Subcutaneous abdominal adipose tissue (tissue), 5 donors: ENCODE results near the gene FGD5.

Source experiments
- H3K27ac ChIP-seq: one replicate; pipeline ENCODE4 v1.7.0; 2013; ENCODE audit warnings: low read depth, mild to moderate bottlenecking, inconsistent platforms, low read length, moderate library complexity
- H3K27me3 ChIP-seq, 5 donors: one replicate each; pipeline ENCODE4 v1.7.0; 2013; ENCODE audit warnings: low read length in 5 of 5, inconsistent platforms in 1 of 5; ENCODE audit not compliant: control insufficient read depth in 5 of 5, insufficient read depth in 4 of 5
- H3K36me3 ChIP-seq, 5 donors: one replicate each; pipeline ENCODE4 v1.7.0; 2013; ENCODE audit warnings: low read length in 5 of 5; ENCODE audit not compliant: control insufficient read depth in 5 of 5, insufficient read depth in 5 of 5
- H3K4me1 ChIP-seq, 5 donors: one replicate each; pipeline ENCODE4 v1.7.0; 2013; ENCODE audit warnings: low read length in 5 of 5, mild to moderate bottlenecking in 3 of 5, moderate library complexity in 1 of 5; ENCODE audit not compliant: control insufficient read depth in 5 of 5, insufficient read depth in 5 of 5
- H3K4me3 ChIP-seq, 5 donors: one replicate each; pipeline ENCODE4 v1.7.0; 2013; ENCODE audit warnings: low read length in 5 of 5, low read depth in 1 of 5
- H3K9ac ChIP-seq, 5 donors: one replicate each; pipeline ENCODE4 v1.7.0; 2013; ENCODE audit warnings: low read length in 5 of 5, mild to moderate bottlenecking in 4 of 5, moderate library complexity in 3 of 5
- H3K9me3 ChIP-seq, 5 donors: one replicate each; pipeline ENCODE4 v1.7.0; 2013; ENCODE audit warnings: low read length in 5 of 5; ENCODE audit not compliant: control insufficient read depth in 5 of 5
- donor health status: healthy.
- donor health status: healthy.
- donor health status: healthy.
- donor health status: healthy.
- donor health status: healthy.

Gene FGD5

DNA sequence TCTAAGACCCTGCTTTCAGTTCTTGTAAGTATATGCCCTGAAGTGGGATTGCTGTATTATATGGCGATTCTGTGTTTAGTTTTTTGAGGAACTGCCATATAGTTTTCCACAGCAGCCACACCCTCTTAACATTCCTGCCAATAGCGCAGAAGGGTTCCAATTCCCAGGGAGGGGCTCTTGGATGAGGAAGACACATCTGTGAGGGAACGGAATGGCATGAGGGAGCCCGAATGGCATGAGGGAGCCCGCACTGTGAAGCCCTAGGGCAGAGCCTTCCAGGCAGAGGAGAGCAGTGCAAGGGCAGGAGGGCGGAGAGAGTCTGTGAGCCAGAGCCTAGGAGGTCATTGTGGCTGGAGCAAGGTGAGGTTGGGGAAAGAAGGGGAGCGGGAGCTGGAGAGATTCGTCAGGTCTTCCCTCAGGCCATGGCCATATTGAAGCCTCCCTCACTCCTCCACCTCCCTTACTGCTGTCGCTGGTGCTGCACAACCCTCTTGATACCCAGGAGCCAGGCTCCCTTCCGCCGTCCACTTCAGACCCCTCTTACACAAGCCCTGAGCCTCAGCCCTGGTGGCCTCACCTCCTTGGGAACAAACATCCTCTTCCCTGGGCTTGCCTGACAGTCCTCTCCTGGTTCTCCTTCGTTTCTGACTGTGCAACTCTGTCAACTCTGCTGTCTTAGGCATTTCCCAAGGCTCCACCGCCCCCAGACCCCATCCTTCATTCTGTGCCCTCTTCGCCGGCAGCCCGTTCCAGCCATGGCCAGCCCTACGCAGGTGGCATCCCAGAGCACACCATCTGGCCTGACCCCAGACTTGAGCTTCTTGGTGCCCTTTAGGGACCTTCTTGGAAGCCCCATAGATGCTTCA is 51.4 kb downstream of the FGD5 start:
- Histone ChIP-seq H3K9me3 (no peaks in the 10 kb centered on the region), H3K27me3 (no peaks in the 10 kb centered on the region), H3K4me1 (peaks cover 0 to 48% (median 25%) of the 10 kb centered on the region in 5 donors), H3K9ac (no peak overlapping the region), H3K36me3 (peaks cover 0 to 29% (median 14%) of the 10 kb centered on the region in 5 donors), H3K4me3 (no peak overlapping the region), H3K27ac (no peak overlapping the region)

DNA sequence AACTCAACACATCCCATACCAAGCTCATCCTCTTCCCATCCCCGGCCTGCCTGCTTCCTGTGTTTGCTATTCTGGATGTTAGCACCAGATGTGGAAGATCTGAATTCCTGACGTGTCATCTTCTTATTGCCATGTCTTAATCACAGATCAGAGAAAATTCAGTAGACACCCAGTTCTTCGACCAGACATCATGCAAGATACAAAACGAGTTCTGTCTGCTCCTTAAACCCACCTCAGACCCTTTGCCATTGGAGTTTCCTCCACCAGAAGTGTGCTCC is 52.0 kb downstream of the FGD5 start:
- Histone ChIP-seq H3K9ac (no peak overlapping the region), H3K27me3 (no peaks in the 10 kb centered on the region), H3K4me1 (peaks cover 0 to 54% (median 25%) of the 10 kb centered on the region in 5 donors), H3K9me3 (no peaks in the 10 kb centered on the region), H3K4me3 (no peak overlapping the region), H3K36me3 (peaks cover 0 to 23% (median 9%) of the 10 kb centered on the region in 5 donors), H3K27ac (no peak overlapping the region)

DNA sequence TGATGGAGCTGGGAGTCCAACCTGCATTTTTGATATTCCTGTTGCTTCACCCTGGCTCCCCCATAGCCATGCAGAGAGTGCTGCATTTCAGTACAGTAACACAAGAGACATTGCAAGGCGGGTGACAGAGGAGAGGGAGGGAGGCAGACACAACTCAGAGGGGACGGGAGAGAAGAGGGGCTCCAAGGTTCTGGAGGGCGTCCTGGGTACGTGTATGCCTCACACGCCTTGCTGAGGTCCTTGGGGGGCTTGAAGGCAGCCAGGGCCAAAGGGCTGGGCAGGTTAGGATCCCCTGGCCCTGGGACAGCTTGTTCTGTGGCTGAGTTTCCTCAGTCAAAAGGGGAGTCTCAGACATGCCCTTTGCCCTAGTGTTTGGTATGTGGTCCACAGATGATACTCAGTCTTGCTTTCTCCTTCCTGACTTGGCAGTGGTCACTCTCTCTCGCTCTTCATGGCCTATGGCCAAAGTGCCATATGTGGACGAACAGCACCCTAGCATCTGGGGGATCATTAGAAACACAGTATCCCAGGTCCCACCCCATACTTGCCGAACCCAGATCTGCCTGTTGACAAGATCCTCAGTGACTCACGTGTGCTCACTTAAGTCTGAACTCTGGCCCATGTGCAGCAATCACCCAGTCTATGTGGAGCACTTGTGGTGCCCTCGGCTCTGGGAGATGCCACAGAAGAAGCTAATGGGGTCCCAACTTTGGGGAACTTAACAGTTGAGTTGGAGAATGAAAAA is 52.9 kb downstream of the FGD5 start:
- no peak overlapping the region for H3K27ac ChIP-seq
- H3K36me3 ChIP-seq, result peaks cover 0 to 17% (median 6%) of the 10 kb centered on the region in 5 donors
- no peak overlapping the region for H3K4me3 ChIP-seq
- H3K9ac ChIP-seq, result no peak overlapping the region
- peaks cover 0 to 58% (median 26%) of the 10 kb centered on the region in 5 donors for H3K4me1 ChIP-seq
- no peaks in the 10 kb centered on the region for H3K27me3 ChIP-seq
- no peaks in the 10 kb centered on the region for H3K9me3 ChIP-seq

DNA sequence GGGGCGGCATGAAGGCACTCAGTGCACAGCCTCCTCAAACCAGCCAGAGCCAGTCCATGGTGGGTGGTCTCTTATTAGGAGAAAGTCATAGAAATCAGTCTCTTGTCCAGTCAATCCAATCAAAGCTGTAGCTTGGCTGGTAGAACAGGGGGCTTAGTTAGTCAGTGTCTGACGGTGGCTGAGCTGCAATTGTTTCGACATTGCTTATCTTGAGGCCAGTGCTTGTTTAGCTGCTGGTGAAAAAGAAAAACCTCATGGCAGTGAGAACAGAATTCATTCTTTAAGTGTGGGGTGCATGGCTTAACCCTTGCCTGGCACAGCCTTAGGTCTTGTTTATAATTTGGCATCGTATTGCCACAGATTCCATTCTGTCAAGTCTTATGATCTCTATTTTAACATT is 53.9 kb downstream of the FGD5 start:
- Histone ChIP-seq H3K27me3 (no peaks in the 10 kb centered on the region), H3K27ac (no peak overlapping the region), H3K4me1 (peaks cover 3 to 67% (median 36%) of the 10 kb centered on the region in 5 donors), H3K9me3 (no peaks in the 10 kb centered on the region), H3K4me3 (no peak overlapping the region), H3K36me3 (peaks cover 0 to 12% (median 2%) of the 10 kb centered on the region in 5 donors), H3K9ac (no peak overlapping the region)

DNA sequence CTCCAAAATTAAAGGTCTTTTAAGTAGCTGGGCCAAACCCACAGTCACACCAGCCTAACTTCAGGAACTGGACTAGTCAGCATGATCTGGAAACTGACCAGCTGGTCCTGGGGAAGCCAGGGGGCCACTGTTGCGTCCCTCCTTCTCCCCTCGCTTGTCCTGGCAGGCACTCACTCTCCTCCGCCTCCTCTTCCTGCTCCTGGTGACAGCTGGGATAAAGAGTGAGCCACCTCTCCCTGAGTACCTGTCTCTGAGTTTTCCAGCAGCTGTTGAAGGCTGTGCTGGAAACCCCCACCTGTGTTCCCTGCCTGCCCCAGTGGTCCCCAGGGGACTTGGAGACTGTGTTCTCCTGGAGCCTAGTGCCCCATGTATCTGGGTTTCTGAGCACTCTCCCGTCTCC is 56.0 kb downstream of the FGD5 start:
- H3K27me3 ChIP-seq, result no peaks in the 10 kb centered on the region
- no peak overlapping the region for H3K9ac ChIP-seq
- H3K36me3 ChIP-seq, result peaks cover 0 to 5% (median 0%) of the 10 kb centered on the region in 5 donors
- H3K9me3 ChIP-seq, result no peaks in the 10 kb centered on the region
- peaks cover 3 to 74% (median 36%) of the 10 kb centered on the region in 5 donors for H3K4me1 ChIP-seq
- H3K4me3 ChIP-seq, result no peak overlapping the region
- H3K27ac ChIP-seq, result peak overlapping the region; percentile 72

DNA sequence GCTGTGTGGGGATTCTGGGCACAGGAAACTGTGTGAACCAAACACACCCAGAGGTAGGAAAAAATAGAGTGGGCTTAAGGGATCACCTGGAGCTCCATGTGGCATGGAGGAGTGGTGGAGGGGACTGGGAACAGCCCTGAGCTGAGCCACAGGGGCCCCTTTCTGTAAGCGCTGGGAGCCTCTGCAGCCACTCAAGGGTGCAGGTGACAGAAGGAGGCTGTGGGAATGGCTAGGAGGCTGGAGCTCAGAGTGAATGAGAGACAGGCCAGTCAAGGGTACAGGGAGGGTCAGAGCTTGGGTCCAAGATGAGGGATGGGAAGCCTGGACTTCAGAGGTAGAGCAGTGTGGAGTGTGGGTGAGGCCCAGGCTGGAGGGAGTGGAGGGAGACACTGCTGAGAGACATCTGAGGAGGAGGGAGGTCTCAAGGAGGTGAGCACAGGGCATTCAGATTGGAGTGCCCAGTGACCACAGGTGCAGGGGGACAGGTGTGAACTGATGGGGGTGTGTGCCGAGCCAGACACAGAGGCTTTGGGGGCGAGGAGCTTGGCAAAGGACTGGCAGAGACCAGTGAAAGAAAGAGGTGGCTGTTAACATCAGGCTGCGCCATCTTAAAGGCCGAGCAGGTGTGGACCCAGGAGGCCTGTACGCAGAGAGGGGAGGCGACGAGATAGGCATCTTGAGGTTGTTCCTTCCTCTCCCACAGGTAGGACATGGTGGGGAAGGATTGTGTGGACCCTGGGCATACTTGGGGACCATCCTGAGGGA is 56.8 kb downstream of the FGD5 start:
- H3K36me3 ChIP-seq, result peaks cover 0 to 7% (median 3%) of the 10 kb centered on the region in 5 donors
- H3K4me1 ChIP-seq, result peaks cover 3 to 73% (median 28%) of the 10 kb centered on the region in 5 donors
- H3K27ac ChIP-seq, result peak overlapping the region; percentile 72
- no peaks in the 10 kb centered on the region for H3K27me3 ChIP-seq
- no peaks in the 10 kb centered on the region for H3K9me3 ChIP-seq
- H3K9ac ChIP-seq, result peak overlapping the region in 1 of 5 donors; percentile 21
- no peak overlapping the region for H3K4me3 ChIP-seq

DNA sequence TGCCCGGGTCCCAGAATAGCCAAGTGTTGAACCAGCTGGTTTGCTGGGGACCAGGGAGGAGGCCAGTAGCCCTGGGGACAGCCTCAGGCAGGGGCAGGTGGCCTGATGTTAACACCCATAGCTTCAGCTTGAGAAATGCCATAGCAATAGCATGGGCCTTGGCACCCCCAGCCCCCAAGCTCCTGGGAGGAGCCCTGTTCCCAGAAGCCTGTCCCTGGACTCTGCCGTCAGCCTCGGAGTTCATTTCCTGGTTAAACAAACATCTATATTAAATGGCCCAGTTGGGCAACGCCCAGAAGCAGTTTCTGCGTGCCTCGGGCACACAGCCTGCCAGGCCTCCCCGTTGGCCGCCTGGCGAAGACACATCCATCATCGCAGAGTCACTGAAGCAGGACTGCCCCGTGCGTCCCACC is 58.2 kb downstream of the FGD5 start:
- Histone ChIP-seq H3K4me1 (peaks cover 3 to 64% (median 17%) of the 10 kb centered on the region in 5 donors), H3K27me3 (no peaks in the 10 kb centered on the region), H3K9ac (peak overlapping the region in 1 of 5 donors; percentile 55), H3K36me3 (peaks cover 0 to 17% (median 8%) of the 10 kb centered on the region in 5 donors), H3K27ac (peak overlapping the region; percentile 72), H3K9me3 (no peaks in the 10 kb centered on the region), H3K4me3 (no peak overlapping the region)

DNA sequence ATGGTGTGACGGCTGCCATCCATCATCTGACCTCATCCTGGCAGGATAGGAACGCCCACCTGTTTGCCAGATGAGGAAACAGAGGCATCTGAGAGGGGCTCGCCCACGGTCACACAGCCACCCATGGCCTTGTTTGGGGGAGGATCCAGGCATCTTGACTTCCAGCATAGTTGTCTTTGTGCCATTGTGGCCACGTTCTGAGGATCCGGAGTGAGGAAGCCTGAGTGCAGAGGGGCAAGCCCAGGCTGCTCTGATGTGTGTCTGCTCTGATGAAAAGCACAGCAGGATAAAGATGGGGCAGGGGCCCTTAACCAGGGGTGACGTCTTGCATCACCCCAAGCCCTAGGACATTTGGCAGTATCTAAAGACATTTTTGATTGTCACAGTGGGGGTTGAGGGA is 58.7 kb downstream of the FGD5 start:
- H3K4me3 ChIP-seq, result no peak overlapping the region
- peaks cover 0 to 19% (median 9%) of the 10 kb centered on the region in 5 donors for H3K36me3 ChIP-seq
- H3K4me1 ChIP-seq, result peaks cover 3 to 63% (median 16%) of the 10 kb centered on the region in 5 donors
- no peak overlapping the region for H3K9ac ChIP-seq
- H3K27ac ChIP-seq, result peak overlapping the region; percentile 72
- no peaks in the 10 kb centered on the region for H3K9me3 ChIP-seq
- H3K27me3 ChIP-seq, result no peaks in the 10 kb centered on the region

DNA sequence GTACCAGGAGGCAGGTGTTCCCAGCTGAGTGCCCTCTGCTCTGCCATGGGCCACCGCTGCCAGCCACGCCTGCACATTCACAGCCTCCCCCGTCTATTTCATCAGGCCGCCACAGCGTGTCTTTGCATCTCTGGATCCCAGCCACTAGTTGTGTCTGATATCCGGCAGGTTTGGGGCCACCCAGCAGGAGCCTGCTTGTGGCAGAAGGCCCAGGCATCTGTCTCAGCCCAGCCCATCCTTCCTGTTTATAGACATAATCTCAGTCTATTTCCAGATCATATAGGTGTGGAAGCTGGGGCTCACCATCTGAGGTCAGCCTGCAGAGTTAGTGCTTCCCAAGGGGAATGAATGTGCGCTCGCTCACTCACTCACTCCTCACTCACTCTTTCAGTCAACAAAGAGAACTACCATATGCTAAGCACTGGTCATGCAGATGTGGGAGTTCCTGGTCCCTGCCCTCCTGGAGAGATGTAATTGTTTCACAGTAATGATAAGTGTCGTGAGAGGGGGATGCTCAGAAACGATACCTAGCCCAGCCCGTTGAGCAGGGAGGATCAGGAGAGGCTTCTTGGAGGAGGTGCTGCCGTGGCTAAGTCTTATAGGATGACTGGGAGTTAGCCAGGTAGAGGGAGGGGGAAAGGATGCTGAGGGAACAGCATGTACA is 60.6 kb downstream of the FGD5 start:
- H3K27ac ChIP-seq, result peak overlapping the region; percentile 10
- no peak overlapping the region for H3K9ac ChIP-seq
- no peak overlapping the region for H3K4me3 ChIP-seq
- H3K27me3 ChIP-seq, result no peaks in the 10 kb centered on the region
- H3K4me1 ChIP-seq, result peaks cover 3 to 60% (median 16%) of the 10 kb centered on the region in 5 donors
- no peaks in the 10 kb centered on the region for H3K9me3 ChIP-seq
- H3K36me3 ChIP-seq, result peaks cover 0 to 34% (median 27%) of the 10 kb centered on the region in 5 donors
